KOPT-K1 (cell line): ENCODE results near the gene APC2.
"Not testable (repeated sequence)": the region's sequence is repeated elsewhere in the genome, so short reads cannot be mapped to it uniquely, and the experiment has no call there.

Experiments
- H3K27ac ChIP-seq: fragments of 200-600 bp; sonication (generic); 2 replicates; pipeline ENCODE4 v1.5.1; 2016; ENCODE audit warnings: antibody characterized with exemption, mild to moderate bottlenecking, low read depth, low read length; ENCODE audit not compliant: poor library complexity, severe bottlenecking
- H3K36me3 ChIP-seq: fragments of 200-600 bp; sonication (generic); 2 replicates; pipeline ENCODE4 v1.5.1; 2017; ENCODE audit warnings: antibody characterized with exemption, mild to moderate bottlenecking, low read length, moderate library complexity; ENCODE audit not compliant: insufficient read depth
- H3K9me3 ChIP-seq: fragments of 200-600 bp; sonication (generic); 2 replicates; pipeline ENCODE4 v1.5.1; 2017; ENCODE audit warnings: antibody characterized with exemption, low read length, mild to moderate bottlenecking; ENCODE audit not compliant: insufficient read depth, poor library complexity, severe bottlenecking

APC2 gene

DNA sequence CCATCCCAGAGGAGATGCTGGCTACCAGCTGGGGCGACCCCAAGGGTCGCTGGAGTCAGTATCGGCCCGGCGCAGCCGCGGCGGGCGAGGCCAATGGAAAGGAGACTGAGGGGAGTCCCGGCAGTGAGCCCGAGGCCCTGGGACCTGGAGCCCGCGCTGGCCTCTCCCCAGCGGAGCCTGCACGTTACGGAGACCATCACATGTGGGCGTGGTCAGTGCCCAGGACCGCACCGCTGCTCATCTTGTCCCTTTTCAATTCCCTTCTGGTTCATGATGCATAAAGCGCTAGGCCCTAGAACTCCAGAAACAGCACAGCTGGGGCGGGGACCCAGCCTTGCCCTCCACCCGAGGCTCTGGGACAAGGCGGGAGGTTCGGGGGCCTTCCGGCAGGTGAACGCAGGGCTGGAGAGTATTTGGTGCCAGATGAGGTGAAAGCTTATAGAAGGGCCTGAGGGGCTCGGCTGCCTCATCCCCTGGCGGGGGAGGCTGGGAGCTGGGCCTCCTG, 21.1 kb downstream of the APC2 start:
- Histone ChIP-seq H3K9me3 (no peaks in the 10 kb centered on the region), H3K36me3 (peaks cover 15% of the 10 kb centered on the region; the same call in 1 of the 2 replicates), H3K27ac (no peak overlapping the region)

- H3K9me3 ChIP-seq = no peaks in the 10 kb centered on the region
- H3K27ac ChIP-seq = no peak overlapping the region
- peaks cover 19% of the 10 kb centered on the region; the same call in 1 of the 2 replicates for H3K36me3 ChIP-seq
Observed at GRCh38 chr19:1471515-1472160, 21.7 kb downstream of the APC2 start.

GRCh38 chr19:1472231-1473084, 22.5 kb downstream of the APC2 start:
- no peaks in the 10 kb centered on the region for H3K9me3 ChIP-seq
- no peak overlapping the region for H3K27ac ChIP-seq
- peaks cover 25% of the 10 kb centered on the region; the same call in 1 of the 2 replicates for H3K36me3 ChIP-seq

GRCh38 chr19:1473085-1473851, 23.3 kb downstream of the APC2 start:
- no peaks in the 10 kb centered on the region for H3K9me3 ChIP-seq
- no peak overlapping the region for H3K27ac ChIP-seq
- H3K36me3 ChIP-seq = peaks cover 26% of the 10 kb centered on the region; the same call in 1 of the 2 replicates

- Histone ChIP-seq H3K27ac (no peak overlapping the region), H3K9me3 (no peaks in the 10 kb centered on the region), H3K36me3 (peaks cover 26% of the 10 kb centered on the region; the same call in 1 of the 2 replicates)
Observed at GRCh38 chr19:1474011-1474764, 24.3 kb downstream of the APC2 start.

GRCh38 chr19:1474765-1475351, 24.9 kb downstream of the APC2 start:
- Histone ChIP-seq H3K27ac (no peak overlapping the region), H3K36me3 (peaks cover 26% of the 10 kb centered on the region; the same call in 1 of the 2 replicates), H3K9me3 (no peaks in the 10 kb centered on the region)

GRCh38 chr19:1475751-1476437, 26.0 kb downstream of the APC2 start:
- H3K27ac ChIP-seq = no peak overlapping the region
- no peaks in the 10 kb centered on the region for H3K9me3 ChIP-seq

GRCh38 chr19:1477056-1477455, 27.1 kb downstream of the APC2 start:
- H3K27ac ChIP-seq, H3K9me3 ChIP-seq: not testable (repeated sequence)
- H3K36me3 ChIP-seq = peaks cover 26% of the 10 kb centered on the region; the same call in 1 of the 2 replicates

More at GRCh38 chr19:1475751-1476437, 26.0 kb downstream of the APC2 start:
- peaks cover 26% of the 10 kb centered on the region; the same call in 1 of the 2 replicates for H3K36me3 ChIP-seq

DNA sequence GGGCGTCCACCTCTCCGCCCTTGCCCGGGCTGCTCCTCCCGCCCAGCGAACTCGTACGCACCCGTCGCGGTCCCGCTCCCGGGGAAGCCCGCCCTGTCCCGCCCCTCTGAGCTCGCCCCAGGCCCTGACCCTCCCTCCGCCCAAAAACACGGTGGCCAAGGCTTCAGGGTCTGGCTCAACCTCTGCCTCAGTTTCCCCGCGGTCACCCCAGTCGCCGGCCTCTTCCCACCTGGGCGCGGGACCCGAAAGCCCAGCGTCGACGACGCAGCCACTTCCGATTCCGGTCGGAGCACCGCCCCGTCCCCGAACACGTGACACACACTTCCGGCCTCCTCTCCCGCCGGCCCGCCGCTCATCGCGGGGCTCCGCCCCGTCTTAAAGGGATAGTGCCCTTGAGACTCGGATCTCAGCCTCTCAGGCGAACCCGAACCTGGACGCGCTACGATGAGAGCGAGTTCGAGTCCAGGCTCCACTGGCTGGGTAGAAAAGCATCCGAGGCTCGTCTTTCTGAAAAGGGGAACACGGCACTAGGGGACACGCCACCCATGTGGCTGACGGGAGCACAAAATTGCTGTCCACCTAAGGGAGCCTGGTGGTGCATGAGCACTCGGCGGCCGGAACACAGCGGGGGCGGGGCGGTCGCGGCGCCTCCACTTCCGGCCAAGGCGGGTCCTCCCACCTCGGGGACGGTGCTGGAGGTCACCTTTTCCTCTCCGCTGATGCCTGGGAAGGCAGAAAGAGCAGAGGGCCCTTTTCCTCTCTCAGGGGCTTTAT, 29.2 kb downstream of the APC2 start, which contains the start of gene C19orf25:
C19orf25 (minus strand) TSS at position 282 of the 774 bp plus-strand sequence. CDS start 312 bp downstream, outside the sequence.
- H3K27ac ChIP-seq = peak within 1 kb of the TSS; percentile 57
- no peaks in the 10 kb centered on the region for H3K9me3 ChIP-seq
- peaks cover 26% of the 10 kb centered on the region; the same call in 1 of the 2 replicates for H3K36me3 ChIP-seq

DNA sequence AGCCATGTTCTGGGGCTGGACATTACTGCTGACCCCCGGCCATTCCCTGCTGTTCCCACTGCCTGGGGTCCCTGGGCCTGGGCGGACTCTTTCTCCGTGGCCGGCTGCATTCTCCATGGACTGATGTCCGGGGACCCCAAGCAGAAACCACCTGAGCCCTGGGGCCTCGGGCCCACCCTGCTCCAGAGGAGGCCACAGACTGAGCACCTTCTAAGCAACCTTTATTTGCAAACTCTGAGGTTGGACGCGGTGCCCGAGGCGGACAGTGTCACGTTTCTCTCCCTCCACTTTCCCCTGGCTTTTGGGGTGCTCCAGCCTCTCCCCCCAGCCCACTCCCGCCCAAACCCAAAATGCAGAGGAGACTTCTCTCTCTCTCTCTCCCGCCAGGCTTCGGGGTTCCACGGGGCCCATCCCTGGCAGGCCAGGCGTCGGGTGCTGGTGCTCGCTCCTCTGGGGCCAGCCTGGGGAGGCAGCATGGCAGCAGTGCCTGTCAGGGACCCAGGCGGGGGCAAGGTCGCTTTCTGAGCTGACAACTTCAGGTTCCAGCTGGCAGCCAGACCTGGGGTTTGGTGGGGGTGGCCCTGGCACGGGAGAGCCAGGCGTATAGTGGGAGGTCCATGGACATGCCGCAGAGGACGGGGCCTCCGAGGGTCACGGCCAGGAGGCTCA, 31.4 kb downstream of the APC2 start:
- Histone ChIP-seq H3K9me3 (no peaks in the 10 kb centered on the region), H3K27ac (no peak overlapping the region), H3K36me3 (peaks cover 8% of the 10 kb centered on the region; the same call in 1 of the 2 replicates)

DNA sequence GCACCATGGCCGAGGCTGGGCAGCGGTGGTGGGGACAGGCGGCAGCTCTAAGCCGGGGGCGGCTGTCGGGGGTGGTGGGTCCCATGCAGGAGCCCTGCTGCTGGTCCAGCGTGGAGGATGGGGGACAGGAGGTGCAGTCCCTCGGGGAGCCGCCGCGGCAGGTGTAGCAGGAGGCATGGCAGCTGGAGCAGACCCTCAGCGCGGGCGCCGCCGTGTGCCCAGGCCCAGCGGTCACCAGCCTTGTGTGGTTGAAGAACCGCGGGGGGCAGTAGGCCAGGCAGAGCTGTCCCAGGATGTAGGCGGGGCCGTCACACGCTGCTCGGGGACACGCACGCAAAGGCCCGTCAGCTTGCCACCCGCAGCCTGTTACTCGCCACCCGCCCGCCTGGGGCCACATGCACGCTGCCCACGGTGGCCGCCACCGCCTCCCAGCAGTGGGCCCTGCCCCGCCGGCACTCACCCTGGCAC, 32.0 kb downstream of the APC2 start:
- H3K9me3 ChIP-seq = no peaks in the 10 kb centered on the region
- peaks cover 6% of the 10 kb centered on the region; the same call in 1 of the 2 replicates for H3K36me3 ChIP-seq
- no peak overlapping the region for H3K27ac ChIP-seq
